GM18519 (cell line): Measurements from ENCODE around the gene IRAK2.
"Not testable (repeated sequence)": the region's sequence is repeated elsewhere in the genome, so short reads cannot be mapped to it uniquely, and the experiment has no call there.

Experiments used
- ATAC-seq: cut with Tn5 transposase; IDR thresholded peaks from one replicate; pipeline ENCODE4 v1.9.1; 2021; ENCODE audit warnings: mild to moderate bottlenecking, moderate library complexity; ENCODE audit not compliant: unreplicated experiment, low FRiP score

Gene IRAK2

GRCh38 chr3:10248984-10249748 lies 84.4 kb downstream of the IRAK2 start:
- ATAC-seq, result no peak

- no peak for ATAC-seq
These were observed 85.1 kb downstream of the IRAK2 start for GRCh38 chr3:10249833-10250232.

GRCh38 chr3:10251006-10251405 lies 86.3 kb downstream of the IRAK2 start:
- ATAC-seq, result no peak

DNA sequence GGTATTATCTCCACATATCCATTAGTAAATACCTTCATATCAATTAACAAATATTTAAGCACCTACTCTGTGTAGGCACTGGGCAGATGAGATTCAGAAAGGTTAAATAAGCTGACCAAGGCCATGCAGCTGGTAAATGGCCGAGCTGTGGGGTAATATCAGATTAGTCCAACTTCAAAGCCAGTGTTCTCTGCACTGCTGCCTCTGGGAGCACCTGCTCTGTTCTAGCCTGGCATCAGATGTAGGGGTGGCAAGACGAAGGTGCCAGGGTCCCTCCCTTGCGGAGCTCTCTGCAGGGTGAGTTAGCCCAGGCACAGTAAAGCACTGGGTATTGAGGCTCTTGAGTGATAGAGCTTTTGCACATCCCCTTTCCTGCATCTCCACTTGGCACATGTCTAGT lies 89.0 kb downstream of the IRAK2 start:
- no peak for ATAC-seq

DNA sequence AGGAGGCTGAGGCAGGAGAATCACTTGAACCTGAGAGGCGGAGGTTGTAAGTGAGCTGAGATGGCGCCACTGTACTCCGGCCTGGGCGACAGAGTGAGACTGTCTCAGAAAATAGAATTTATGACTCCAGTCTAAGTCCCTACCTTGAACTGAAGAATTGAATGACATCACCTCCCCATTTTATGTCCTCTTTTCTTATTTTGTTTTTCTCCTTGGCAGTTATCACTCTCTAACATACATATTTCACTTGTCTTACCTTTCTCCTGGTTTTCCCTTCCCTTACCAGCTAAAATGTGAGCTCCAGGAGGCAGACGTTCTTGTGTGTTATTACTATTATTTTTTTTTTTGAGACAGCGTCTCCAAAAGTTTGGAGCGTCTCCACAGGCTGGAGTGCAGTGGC lies 91.1 kb downstream of the IRAK2 start:
- ATAC-seq, result no peak

DNA sequence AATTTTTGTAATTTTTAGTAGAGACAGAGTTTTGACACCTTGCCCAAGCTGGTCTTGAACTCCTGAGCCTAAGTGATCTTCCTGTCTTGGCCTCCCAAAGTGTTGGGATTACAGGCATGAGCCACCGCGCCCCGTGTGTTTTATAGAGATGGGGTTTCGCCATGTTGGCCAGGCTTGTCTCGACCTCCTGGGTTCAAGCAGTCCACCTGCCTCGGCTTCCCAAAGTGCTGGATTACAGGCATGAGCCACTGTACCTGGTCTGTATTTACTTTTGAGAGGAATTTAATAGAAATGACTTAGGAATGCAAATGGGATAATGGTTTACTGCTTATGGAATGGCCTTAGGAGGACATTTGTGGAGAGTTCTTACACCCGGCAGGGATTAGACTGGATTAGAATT lies 94.3 kb downstream of the IRAK2 start:
- no peak for ATAC-seq

GRCh38 chr3:10259798-10260197 lies 95.1 kb downstream of the IRAK2 start:
- no peak for ATAC-seq

GRCh38 chr3:10260211-10260701 lies 95.5 kb downstream of the IRAK2 start:
- ATAC-seq, result no peak

- no peak for ATAC-seq
These were observed 97.3 kb downstream of the IRAK2 start for GRCh38 chr3:10262027-10262426.

GRCh38 chr3:10263646-10264363 lies 99.1 kb downstream of the IRAK2 start:
- ATAC-seq, result no peak

DNA sequence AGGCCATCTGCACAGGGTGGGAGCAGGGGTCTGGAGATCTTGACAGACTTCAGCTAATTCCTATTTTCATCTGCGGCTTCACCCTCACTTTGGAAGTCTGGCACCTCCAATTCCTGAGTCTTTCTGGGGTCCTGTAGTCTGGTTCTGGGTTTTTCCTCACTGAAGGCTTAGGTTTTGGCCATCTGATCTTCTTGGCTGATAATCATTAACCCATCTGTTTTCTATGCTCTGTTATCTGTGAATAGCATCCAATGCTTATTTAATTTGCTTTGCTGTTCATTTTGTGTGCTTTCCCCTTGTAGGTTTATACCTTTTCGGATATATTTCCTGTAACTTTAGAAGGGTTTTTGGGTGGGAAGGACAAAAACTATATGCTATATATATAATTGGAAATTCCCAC lies 101.1 kb downstream of the IRAK2 start:
- ATAC-seq, result no peak

GRCh38 chr3:10266936-10267335 lies 102.2 kb downstream of the IRAK2 start:
- not testable (repeated sequence) for ATAC-seq

DNA sequence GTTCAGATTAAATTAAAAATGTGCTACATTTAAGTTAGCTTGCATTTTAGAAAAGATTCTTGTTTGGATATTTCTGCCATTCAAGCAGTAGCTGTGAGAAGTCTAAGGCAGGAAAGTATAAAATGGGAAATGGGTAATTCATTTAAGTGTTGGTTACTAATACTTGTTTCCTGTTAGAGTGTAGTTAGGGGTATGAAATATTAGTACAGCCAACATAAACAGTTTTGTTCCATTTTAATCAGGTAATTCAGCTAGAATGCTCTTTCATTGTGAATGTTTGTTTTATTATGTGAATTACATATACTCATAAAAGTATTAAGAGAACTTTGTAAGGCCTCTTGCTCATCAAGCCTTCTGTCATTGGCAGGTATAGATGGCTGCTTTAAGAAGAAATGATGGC lies 103.4 kb downstream of the IRAK2 start:
- ATAC-seq, result no peak

DNA sequence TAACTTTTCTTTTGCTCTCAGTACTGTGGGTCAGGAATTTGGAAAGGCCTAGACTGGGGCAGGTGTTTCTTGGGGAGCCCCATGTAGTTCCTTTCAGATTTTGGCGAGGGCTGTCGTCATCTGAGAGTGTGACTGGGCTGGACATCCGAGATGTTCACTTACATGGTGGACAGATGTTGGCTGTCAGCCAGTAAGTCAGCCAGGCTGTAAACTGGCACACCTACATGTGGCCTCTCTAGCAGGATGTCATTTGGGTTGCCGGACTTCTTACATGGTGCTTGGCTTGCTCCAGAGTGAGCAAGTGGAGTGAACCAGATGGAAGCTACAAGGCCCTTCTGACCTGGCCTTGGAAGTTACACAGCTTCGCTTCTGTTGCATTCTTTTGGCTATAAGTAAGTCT lies 104.2 kb downstream of the IRAK2 start:
- ATAC-seq, result no peak

DNA sequence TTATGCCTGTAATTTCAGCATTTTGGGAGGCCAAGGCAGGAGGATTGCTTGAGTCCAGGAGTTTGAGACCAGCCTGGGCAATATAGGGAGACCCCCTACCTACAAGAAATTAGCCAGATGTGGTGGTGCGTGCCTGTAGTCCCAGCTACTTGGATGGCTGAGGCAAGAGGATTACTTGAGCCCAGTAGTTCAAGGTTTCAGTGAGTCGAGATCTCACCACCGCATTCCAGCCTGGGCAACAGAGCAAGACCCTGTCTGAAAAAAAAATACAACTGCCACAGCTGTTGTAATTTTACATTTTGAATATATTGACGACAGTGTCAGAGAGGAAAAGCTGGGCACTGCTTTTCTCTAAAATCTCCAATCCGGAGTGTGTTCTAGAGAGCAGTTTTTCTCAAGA lies 104.7 kb downstream of the IRAK2 start:
- no peak for ATAC-seq

GRCh38 chr3:10272476-10272875 lies 107.8 kb downstream of the IRAK2 start:
- not testable (repeated sequence) for ATAC-seq

- no peak for ATAC-seq
These were observed 108.3 kb downstream of the IRAK2 start for GRCh38 chr3:10272977-10273376.

GRCh38 chr3:10273702-10274305 lies 109.1 kb downstream of the IRAK2 start:
- ATAC-seq, result no peak

- ATAC-seq, result no peak
These were observed 109.9 kb downstream of the IRAK2 start for GRCh38 chr3:10274601-10275000.

DNA sequence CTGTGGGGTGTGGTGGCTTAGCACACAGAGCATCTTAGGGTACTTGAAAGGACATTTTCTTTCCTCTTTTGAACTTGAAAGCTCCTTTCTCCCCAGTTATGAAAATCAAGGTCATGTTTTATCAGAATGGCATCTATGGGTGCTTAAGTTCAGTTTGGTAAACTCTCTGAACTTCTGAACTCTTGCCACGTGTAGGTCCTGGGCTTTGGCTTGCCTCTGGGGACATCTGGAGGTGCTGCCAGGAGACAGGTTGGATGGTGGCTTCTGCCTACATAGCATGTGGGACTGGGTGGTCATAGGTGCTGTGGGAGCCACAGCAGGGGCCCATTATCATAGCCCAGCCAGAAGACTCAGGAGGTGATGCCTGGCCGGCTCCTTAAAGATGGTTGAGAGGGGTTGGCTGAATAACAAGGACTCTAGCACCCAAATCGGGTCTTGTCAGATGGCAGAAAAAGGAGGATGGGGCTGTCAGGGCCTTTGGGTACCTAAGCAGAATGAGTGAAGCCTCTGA lies 112.5 kb downstream of the IRAK2 start:
- no peak for ATAC-seq

- ATAC-seq, result no peak
These were observed 113.8 kb downstream of the IRAK2 start for GRCh38 chr3:10278501-10278900.
